ENCODE measurements around the gene ADM5. TPM values are rescaled to one million over a fixed set of nuclear protein-coding genes. Genes with fewer than 3 reads are reported as not detected.

ADM5 gene
- total RNA-seq, 2 donors from 2014 or later = 0.24 to 2.0 TPM

DNA sequence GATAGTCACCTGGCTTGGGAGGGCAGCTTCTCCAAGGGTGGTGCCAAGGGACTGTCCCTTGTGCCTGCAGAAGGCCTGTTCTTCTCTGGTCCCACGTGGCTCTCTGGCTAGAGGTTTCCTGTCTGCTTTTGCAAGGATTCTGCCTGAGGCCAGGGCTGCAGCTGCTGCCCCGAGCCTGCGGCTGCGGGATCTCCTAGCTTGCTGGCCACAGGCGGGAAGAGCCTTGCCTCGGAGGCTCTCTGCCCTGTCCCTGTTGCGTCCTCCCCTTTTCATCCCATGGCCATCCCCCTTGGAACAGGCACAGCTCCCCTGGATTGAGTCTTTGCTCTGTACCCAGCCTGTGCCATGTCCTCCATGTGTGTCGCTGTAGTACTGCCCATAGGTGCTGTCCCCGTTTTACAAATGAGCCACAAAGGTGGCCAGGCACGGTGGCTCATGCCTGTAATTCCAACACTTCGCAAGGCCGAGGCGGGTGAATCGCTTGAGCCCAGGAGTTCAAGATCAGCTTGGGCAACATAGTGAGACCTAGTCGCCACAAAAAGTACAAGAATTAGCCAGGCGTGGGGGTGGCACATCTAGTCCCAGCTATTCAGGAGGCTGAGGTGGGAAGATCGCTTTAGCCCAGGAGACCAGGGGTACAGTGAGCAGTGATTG is 32.8 kb upstream of the ADM5 start:
- Histone ChIP-seq H3K27me3 (no peaks in the 10 kb centered on the region), H3K9ac (ENCODE audit: low read depth in 2 of 2, low read length in 2 of 2) (no peak overlapping the region), H3K4me1 (no peaks in the 10 kb centered on the region), H3K36me3 (peaks cover 32% of the 10 kb centered on the region), H3K9me3 (no peaks in the 10 kb centered on the region), H3K27ac (no peak overlapping the region), H3K4me3 (no peak overlapping the region)
- TF ChIP-seq, protein P1, sequence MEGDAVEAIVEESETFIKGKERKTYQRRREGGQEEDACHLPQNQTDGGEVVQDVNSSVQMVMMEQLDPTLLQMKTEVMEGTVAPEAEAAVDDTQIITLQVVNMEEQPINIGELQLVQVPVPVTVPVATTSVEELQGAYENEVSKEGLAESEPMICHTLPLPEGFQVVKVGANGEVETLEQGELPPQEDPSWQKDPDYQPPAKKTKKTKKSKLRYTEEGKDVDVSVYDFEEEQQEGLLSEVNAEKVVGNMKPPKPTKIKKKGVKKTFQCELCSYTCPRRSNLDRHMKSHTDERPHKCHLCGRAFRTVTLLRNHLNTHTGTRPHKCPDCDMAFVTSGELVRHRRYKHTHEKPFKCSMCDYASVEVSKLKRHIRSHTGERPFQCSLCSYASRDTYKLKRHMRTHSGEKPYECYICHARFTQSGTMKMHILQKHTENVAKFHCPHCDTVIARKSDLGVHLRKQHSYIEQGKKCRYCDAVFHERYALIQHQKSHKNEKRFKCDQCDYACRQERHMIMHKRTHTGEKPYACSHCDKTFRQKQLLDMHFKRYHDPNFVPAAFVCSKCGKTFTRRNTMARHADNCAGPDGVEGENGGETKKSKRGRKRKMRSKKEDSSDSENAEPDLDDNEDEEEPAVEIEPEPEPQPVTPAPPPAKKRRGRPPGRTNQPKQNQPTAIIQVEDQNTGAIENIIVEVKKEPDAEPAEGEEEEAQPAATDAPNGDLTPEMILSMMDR (IDR thresholded peaks at IDR 0.05) = no peak
- DNase-seq = no peak
- intact Hi-C loops (cut with DNase I) = no loop called here

DNA sequence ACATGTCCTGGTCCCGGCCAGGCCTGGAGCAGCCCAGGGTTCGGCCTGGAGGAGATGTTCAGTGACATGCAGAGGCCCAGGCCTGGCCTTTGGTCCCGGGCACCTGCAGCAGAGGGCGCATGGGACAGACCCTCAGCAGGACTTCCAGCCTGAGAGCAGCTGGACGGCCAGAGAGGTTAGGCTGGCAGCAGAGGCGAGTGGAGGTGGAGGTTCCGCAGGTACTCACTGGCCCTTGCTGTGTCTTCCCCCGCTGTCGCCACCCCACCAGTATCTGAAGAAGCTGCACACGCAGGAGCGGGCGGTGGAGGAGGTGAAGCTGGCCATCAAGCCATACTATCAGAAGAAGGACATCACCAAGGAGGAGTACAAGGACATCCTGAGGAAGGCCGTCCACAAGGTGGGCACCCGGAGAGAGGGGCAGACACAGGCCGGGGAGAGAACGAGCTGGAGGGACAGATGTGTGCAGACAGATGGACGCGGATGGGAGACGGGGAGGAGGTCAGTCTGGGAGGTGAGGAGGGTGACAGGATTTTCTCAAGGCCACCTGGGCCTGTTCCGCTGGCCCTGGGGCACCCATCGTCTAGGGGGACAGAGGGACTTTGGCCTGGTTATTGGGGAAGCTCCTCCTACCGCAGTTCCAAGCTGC is 31.8 kb upstream of the ADM5 start:
- intact Hi-C loops (cut with DNase I) = no loop called here

DNA sequence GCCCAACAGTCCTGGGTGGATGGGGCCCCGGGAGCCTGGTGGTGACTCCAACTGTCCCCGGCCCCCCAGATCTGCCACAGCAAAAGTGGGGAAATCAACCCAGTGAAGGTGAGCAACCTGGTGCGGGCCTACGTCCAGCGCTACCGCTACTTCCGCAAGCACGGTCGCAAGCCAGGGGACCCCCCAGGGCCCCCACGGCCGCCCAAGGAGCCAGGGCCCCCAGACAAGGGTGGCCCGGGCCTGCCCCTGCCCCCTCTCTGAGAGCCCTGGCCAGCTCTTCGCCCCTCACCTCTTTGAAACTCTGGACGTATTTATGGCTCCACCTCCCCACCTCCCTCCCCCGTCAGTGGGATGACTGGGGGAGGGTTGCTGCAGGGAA is 31.3 kb upstream of the ADM5 start:
- no peaks in the 10 kb centered on the region for H3K27me3 ChIP-seq
- H3K9ac ChIP-seq (ENCODE audit: low read depth in 2 of 2, low read length in 2 of 2) = no peak overlapping the region
- H3K27ac ChIP-seq = no peak overlapping the region
- DNase-seq = no peak
- H3K4me1 ChIP-seq = no peaks in the 10 kb centered on the region
- no peak overlapping the region for H3K4me3 ChIP-seq
- H3K9me3 ChIP-seq = no peaks in the 10 kb centered on the region
- TF ChIP-seq, protein P1 (IDR thresholded peaks at IDR 0.05) = no peak
- H3K36me3 ChIP-seq = peaks cover 24% of the 10 kb centered on the region
- intact Hi-C loops (cut with DNase I) = no loop called here

More for the DNA sequence above, 31.8 kb upstream of the ADM5 start:
- Histone ChIP-seq H3K27ac (no peak overlapping the region), H3K4me1 (no peaks in the 10 kb centered on the region), H3K9ac (ENCODE audit: low read depth in 2 of 2, low read length in 2 of 2) (no peak overlapping the region), H3K9me3 (no peaks in the 10 kb centered on the region), H3K4me3 (no peak overlapping the region), H3K36me3 (peaks cover 29% of the 10 kb centered on the region), H3K27me3 (no peaks in the 10 kb centered on the region)
- no peak for DNase-seq
- TF ChIP-seq, protein P1 (IDR thresholded peaks at IDR 0.05) = no peak

DNA sequence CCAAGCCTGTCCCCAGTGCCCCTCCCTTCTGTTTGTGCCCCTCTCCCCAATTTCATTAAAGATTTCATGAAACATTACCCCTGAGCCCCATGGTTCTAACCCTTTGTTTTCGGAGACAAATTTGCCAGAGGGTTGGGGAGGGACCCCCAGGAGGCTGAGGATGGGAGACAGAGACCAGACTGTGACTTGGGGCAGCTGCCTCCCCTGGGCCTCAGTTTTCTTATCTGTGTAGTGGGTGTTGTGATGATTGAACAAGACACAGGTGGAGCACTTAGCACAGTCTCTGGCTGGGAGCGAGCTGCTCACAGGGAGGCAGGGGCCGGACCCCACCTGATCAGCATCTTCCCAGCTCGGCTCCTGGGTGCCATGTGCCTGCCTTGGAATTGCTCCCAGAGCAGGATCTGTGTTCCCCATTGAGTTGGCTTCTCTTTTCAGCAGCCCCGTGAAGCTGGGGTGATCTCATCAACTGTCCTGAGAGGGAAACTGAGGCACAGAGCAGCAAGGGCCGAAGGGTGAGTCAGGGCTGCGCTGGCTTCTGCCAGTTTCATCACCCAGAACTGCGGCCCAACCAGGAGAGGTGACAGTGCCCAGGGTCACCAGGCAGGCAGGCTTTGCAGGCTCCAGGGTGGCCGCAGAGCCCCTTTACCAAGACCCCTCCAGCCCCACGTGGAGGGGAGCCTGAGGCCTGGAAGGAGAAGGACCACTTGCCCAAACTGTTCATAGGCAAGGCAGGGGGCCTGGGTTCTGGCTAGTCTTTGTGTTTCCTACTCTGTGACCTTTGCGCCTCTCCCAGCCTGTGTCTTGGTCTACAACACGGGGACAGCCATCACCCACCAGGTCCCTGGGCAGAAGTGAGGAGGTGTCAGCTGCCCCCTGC is 30.6 kb upstream of the ADM5 start:
- no peak for DNase-seq
- no peak overlapping the region for H3K9ac ChIP-seq (ENCODE audit: low read depth in 2 of 2, low read length in 2 of 2)
- intact Hi-C loops (cut with DNase I) = no loop called here

More for the DNA sequence above, 30.6 kb upstream of the ADM5 start:
- Histone ChIP-seq H3K36me3 (peaks cover 24% of the 10 kb centered on the region), H3K9me3 (no peaks in the 10 kb centered on the region), H3K4me1 (peaks cover 2% of the 10 kb centered on the region), H3K27ac (no peak overlapping the region), H3K4me3 (no peak overlapping the region), H3K27me3 (no peaks in the 10 kb centered on the region)
- TF ChIP-seq, protein P1 (IDR thresholded peaks at IDR 0.05) = no peak
